Upper lobe of left lung (tissue), 6 donors: ENCODE results near the gene DCANP1. TPM values are rescaled to one million over a fixed set of nuclear protein-coding genes. Genes with fewer than 3 reads are reported as not detected.

Experiments used
- ATAC-seq, 2 donors: fragments of 200-7000 bp; cut with Tn5 transposase; one replicate each; pipeline ENCODE4 v1.9.1; 2022; ENCODE audit warnings: mild to moderate bottlenecking in 2 of 2, moderate library complexity in 2 of 2; ENCODE audit not compliant: low FRiP score in 2 of 2
- DNase-seq, 2 donors: peaks; one replicate each; pipeline ENCODE4 v3.0.0-alpha.2; 2019 to 2020
- H3K27ac ChIP-seq, 4 donors: fragments of 200-600 bp; sonication (generic); one replicate each; pipeline ENCODE4 v1.5.1; 2016 to 2019
- H3K27me3 ChIP-seq, 4 donors: fragments of 200-600 bp; sonication (generic); one replicate each; pipeline ENCODE4 v1.5.1; 2017 to 2019
- H3K36me3 ChIP-seq, 4 donors: fragments of 200-600 bp; sonication (generic); one replicate each; pipeline ENCODE4 v1.5.1; 2016 to 2019
- H3K4me1 ChIP-seq, 4 donors: fragments of 200-600 bp; sonication (generic); one replicate each; pipeline ENCODE4 v1.5.1; 2018 to 2019
- H3K4me3 ChIP-seq, 4 donors: fragments of 200-600 bp; sonication (generic); one replicate each; pipeline ENCODE4 v1.5.1; 2017 to 2019; ENCODE audit warnings: mild to moderate bottlenecking in 2 of 4, moderate library complexity in 1 of 4
- H3K9me3 ChIP-seq, 4 donors: fragments of 200-600 bp; sonication (generic); one replicate each; pipeline ENCODE4 v1.5.1; 2018 to 2019
- CTCF ChIP-seq, 6 experiments: fragments of 450-650 bp in 4 of 6; fragments of 200-600 bp in 2 of 6; sonication (generic) in 2 of 6; IDR thresholded peaks; one replicate each; pipeline ENCODE4 v1.5.1; 2016 to 2019; ENCODE audit warnings: antibody characterized with exemption in 6 of 6
- EP300 ChIP-seq, 4 donors: sonication (generic); formaldehyde crosslinking; IDR thresholded peaks; one replicate each; pipeline ENCODE4 v1.5.1; 2017; ENCODE audit warnings: antibody characterized with exemption in 4 of 4, control low read depth in 2 of 4
- POLR2A ChIP-seq, 4 donors: fragments of 450-650 bp; IDR thresholded peaks; one replicate each; pipeline ENCODE4 v1.5.1; 2016 to 2017; ENCODE audit warnings: antibody characterized with exemption in 4 of 4, mild to moderate bottlenecking in 2 of 4
- POLR2AphosphoS5 ChIP-seq, 2 donors: sonication (generic); formaldehyde crosslinking; IDR thresholded peaks; one replicate each; pipeline ENCODE4 v1.5.1; 2017; ENCODE audit warnings: antibody characterized with exemption in 2 of 2
- WGBS, 2 donors: methylation state at CpG; one replicate each; pipeline ENCODE4 v1.1.5; 2017 to 2018; 5-methylcytosine and 5-hydroxymethylcytosine counted together
- total RNA-seq, 6 donors: library from RNA; depleted of rRNA in 4 of 6; stranded (reverse); fragments of >200 nt in 4 of 6; gene quantifications; one replicate each; pipeline versions ENCODE4 v1.1.0 to v1.2.1, GENCODE V29; 2016 to 2021
- donor health status: DM: no; HTN: no; CAD: no; lungs with moderate emphysema.
- donor health status: DM: no; HTN: yes; CAD: no; lungs with severe emphysema.

Gene DCANP1
- total RNA-seq, 6 donors from 2014 or later: 0.11 to 1.0 (median 0.27) TPM; not detected in 2

- peaks cover 0 to 3% (median 0%) of the 10 kb centered on the region in 4 donors for H3K9me3 ChIP-seq
- no peak overlapping the region for H3K4me3 ChIP-seq
- no peaks in the 10 kb centered on the region for H3K36me3 ChIP-seq
- TF ChIP-seq POLR2AphosphoS5 (IDR thresholded peaks at IDR 0.05) (no peak), POLR2A (IDR thresholded peaks at IDR 0.05) (no peak), CTCF (IDR thresholded peaks at IDR 0.05) (no peak), EP300 (IDR thresholded peaks at IDR 0.05) (no peak)
- peaks cover 0 to 8% (median 3%) of the 10 kb centered on the region in 4 donors for H3K4me1 ChIP-seq
- H3K27ac ChIP-seq: peak overlapping the region in 2 of 4 donors; percentile 5 to 38
- DNase-seq (no peak), ATAC-seq (peak in 1 of 2 donors; percentile 60)
- no peaks in the 10 kb centered on the region for H3K27me3 ChIP-seq
- 57 to 62% methylated on average over 7 of the region's 7 CpGs for WGBS, 2 donors
Measured at GRCh38 chr5:135423146-135423845, 23.9 kb downstream of the DCANP1 start.

- ATAC-seq: no peak
- Histone ChIP-seq H3K27ac (no peak overlapping the region), H3K27me3 (no peaks in the 10 kb centered on the region), H3K9me3 (peaks cover 0 to 3% (median 0%) of the 10 kb centered on the region in 4 donors), H3K4me1 (peaks cover 0 to 8% (median 3%) of the 10 kb centered on the region in 4 donors), H3K36me3 (no peaks in the 10 kb centered on the region), H3K4me3 (no peak overlapping the region)
- TF ChIP-seq POLR2AphosphoS5 (IDR thresholded peaks at IDR 0.05): no peak
- TF ChIP-seq POLR2A (IDR thresholded peaks at IDR 0.05): no peak
- TF ChIP-seq CTCF (IDR thresholded peaks at IDR 0.05): no peak
- TF ChIP-seq EP300 (IDR thresholded peaks at IDR 0.05): no peak
- DNase-seq: no peak
Measured at GRCh38 chr5:135422419-135422818, 24.7 kb downstream of the DCANP1 start.

GRCh38 chr5:135417083-135417482 lies 30.1 kb downstream of the DCANP1 start:
- no peak overlapping the region for H3K27ac ChIP-seq
- H3K4me1 ChIP-seq: no peaks in the 10 kb centered on the region
- no peak for TF ChIP-seq POLR2A (IDR thresholded peaks at IDR 0.05)
- ATAC-seq (no peak), DNase-seq (no peak)
- H3K36me3 ChIP-seq: no peaks in the 10 kb centered on the region
- no peaks in the 10 kb centered on the region for H3K27me3 ChIP-seq
- H3K9me3 ChIP-seq: peaks cover 0 to 3% (median 0%) of the 10 kb centered on the region in 4 donors
- no peak overlapping the region for H3K4me3 ChIP-seq

- DNase-seq: no peak
- Histone ChIP-seq H3K27ac (no peak overlapping the region), H3K4me3 (no peak overlapping the region), H3K36me3 (no peaks in the 10 kb centered on the region), H3K9me3 (no peaks in the 10 kb centered on the region), H3K4me1 (peaks cover 0 to 3% (median 0%) of the 10 kb centered on the region in 4 donors), H3K27me3 (no peaks in the 10 kb centered on the region)
- no peak for TF ChIP-seq EP300 (IDR thresholded peaks at IDR 0.05)
- TF ChIP-seq CTCF (IDR thresholded peaks at IDR 0.05): no peak
- TF ChIP-seq POLR2AphosphoS5 (IDR thresholded peaks at IDR 0.05): no peak
- TF ChIP-seq POLR2A (IDR thresholded peaks at IDR 0.05): no peak
- 82 to 94% methylated on average over 2 of the region's 2 CpGs for WGBS, 2 donors
- ATAC-seq: no peak
Measured at GRCh38 chr5:135405082-135405481, 42.1 kb downstream of the DCANP1 start.

- H3K27ac ChIP-seq: no peak overlapping the region
- H3K36me3 ChIP-seq: no peaks in the 10 kb centered on the region
- no peaks in the 10 kb centered on the region for H3K9me3 ChIP-seq
- H3K27me3 ChIP-seq: no peaks in the 10 kb centered on the region
- no peak for ATAC-seq
- no peak overlapping the region for H3K4me3 ChIP-seq
- peaks cover 10 to 24% (median 15%) of the 10 kb centered on the region in 4 donors for H3K4me1 ChIP-seq
- no peak for DNase-seq
- 82 to 88% methylated on average over 2 of the region's 2 CpGs for WGBS, 2 donors
- no peak for TF ChIP-seq CTCF (IDR thresholded peaks at IDR 0.05)
- no peak for TF ChIP-seq POLR2A (IDR thresholded peaks at IDR 0.05)
- TF ChIP-seq POLR2AphosphoS5 (IDR thresholded peaks at IDR 0.05): no peak
- no peak for TF ChIP-seq EP300 (IDR thresholded peaks at IDR 0.05)
Measured at GRCh38 chr5:135402031-135402430, 45.1 kb downstream of the DCANP1 start.
